Hepatocyte (in vitro differentiated cells): Measurements from ENCODE around the gene TBX15.

Experiments
- CTCF ChIP-seq: fragments of 200-600 bp; sonication (generic); IDR thresholded peaks from 2 replicates; pipeline ENCODE4 v1.5.1; 2016; ENCODE audit warnings: antibody characterized with exemption, mild to moderate bottlenecking; ENCODE audit not compliant: poor library complexity
- EZH2 ChIP-seq: fragments of 200-600 bp; sonication (generic); IDR thresholded peaks from 2 replicates; pipeline ENCODE4 v1.6.1; 2016; ENCODE audit warnings: antibody characterized with exemption, mild to moderate bottlenecking, borderline replicate concordance
- EZH2phosphoT487 ChIP-seq: fragments of 200-600 bp; sonication (generic); IDR thresholded peaks from one replicate; pipeline ENCODE4 v1.6.1; 2018; ENCODE audit warnings: antibody characterized with exemption, mild to moderate bottlenecking, low read depth, moderate library complexity; ENCODE audit not compliant: unreplicated experiment, severe bottlenecking

GRCh38 chr1:118979754-118980575, 8.2 kb downstream of the TBX15 start:
- no peak for TF ChIP-seq CTCF
- peak; percentile 29 for TF ChIP-seq EZH2
- peak; percentile 23 for TF ChIP-seq EZH2phosphoT487
